Astrocyte of the hippocampus (primary cell): ENCODE results near the gene EXOSC2.

Experiments
- DNase-seq: peaks from one replicate; pipeline ENCODE4 v3.0.0; 2011; ENCODE audit warnings: low read depth, low spot score

The EXOSC2 gene

GRCh38 chr9:130736834-130737233 is 43.3 kb downstream of the EXOSC2 start:
- no peak for DNase-seq

GRCh38 chr9:130738281-130738680 is 44.7 kb downstream of the EXOSC2 start:
- no peak for DNase-seq

GRCh38 chr9:130739081-130739480 is 45.5 kb downstream of the EXOSC2 start:
- no peak for DNase-seq

- no peak for DNase-seq
Observed at GRCh38 chr9:130740218-130741023, 46.8 kb downstream of the EXOSC2 start.

GRCh38 chr9:130741024-130741305 is 47.4 kb downstream of the EXOSC2 start:
- DNase-seq: no peak

- DNase-seq: peak; percentile 44
Observed at GRCh38 chr9:130741831-130742449, 48.4 kb downstream of the EXOSC2 start.

- no peak for DNase-seq
Observed at GRCh38 chr9:130743656-130744055, 50.1 kb downstream of the EXOSC2 start.

- DNase-seq: no peak
Observed at GRCh38 chr9:130745210-130745800, 51.7 kb downstream of the EXOSC2 start.

- no peak for DNase-seq
Observed at GRCh38 chr9:130745829-130746228, 52.2 kb downstream of the EXOSC2 start.

GRCh38 chr9:130746434-130747212 is 53.0 kb downstream of the EXOSC2 start:
- no peak for DNase-seq

GRCh38 chr9:130751631-130752355 is 58.2 kb downstream of the EXOSC2 start:
- no peak for DNase-seq
